ENCODE data around the gene SEMA3C.

Gene SEMA3C

GRCh38 chr7:80885757-80886156 is 33.1 kb downstream of the SEMA3C start (continued):
- TF ChIP-seq CSRNP3 (CRISPR knock-in tag; IDR thresholded peaks at IDR 0.05) (no peak), ZFP30 (CRISPR knock-in tag; IDR thresholded peaks at IDR 0.05) (no peak), ESRRG (CRISPR knock-in tag; IDR thresholded peaks at IDR 0.05) (no peak)

- no peak for ATAC-seq
- TF ChIP-seq CSDC2 (CRISPR knock-in tag; IDR thresholded peaks at IDR 0.05) (peak; percentile 53; the same call in 1 of the 2 replicates), ZC3H10 (CRISPR knock-in tag; IDR thresholded peaks at IDR 0.05) (no peak), OSR1 (CRISPR knock-in tag; IDR thresholded peaks at IDR 0.05) (no peak), PATZ1 (CRISPR knock-in tag; IDR thresholded peaks at IDR 0.05; ENCODE audit: borderline replicate concordance) (no peak), TOX (CRISPR knock-in tag; IDR thresholded peaks at IDR 0.05; ENCODE audit: borderline replicate concordance) (no peak), CSRNP3 (CRISPR knock-in tag; IDR thresholded peaks at IDR 0.05) (no peak), ZFP30 (CRISPR knock-in tag; IDR thresholded peaks at IDR 0.05) (no peak)
Observed at GRCh38 chr7:80884511-80885195, 34.2 kb downstream of the SEMA3C start.

- ATAC-seq = peak; percentile 92
- TF ChIP-seq ZC3H10 (CRISPR knock-in tag; IDR thresholded peaks at IDR 0.05) = peak; percentile 81
- TF ChIP-seq ZFP3 (CRISPR knock-in tag; IDR thresholded peaks at IDR 0.05) = peak; percentile 70
- peak; percentile 96 for TF ChIP-seq CSRNP3 (CRISPR knock-in tag; IDR thresholded peaks at IDR 0.05)
- TF ChIP-seq ZFP30 (CRISPR knock-in tag; IDR thresholded peaks at IDR 0.05) = no peak; the same call in 1 of the 2 replicates
- peak; percentile 99 for TF ChIP-seq POU6F1 (CRISPR knock-in tag; IDR thresholded peaks at IDR 0.05; ENCODE audit: borderline replicate concordance, low read depth)
- no peak for TF ChIP-seq GLIS3 (CRISPR knock-in tag; IDR thresholded peaks at IDR 0.05)
- TF ChIP-seq RARB (CRISPR knock-in tag; IDR thresholded peaks at IDR 0.05) = peak; percentile 92
- TF ChIP-seq ZNF70 (CRISPR knock-in tag; IDR thresholded peaks at IDR 0.05) = no peak
- no peak for TF ChIP-seq TSHZ2 (CRISPR knock-in tag; IDR thresholded peaks at IDR 0.05)
- TF ChIP-seq ESRRG (CRISPR knock-in tag; IDR thresholded peaks at IDR 0.05) = no peak; the same call in 1 of the 2 replicates
- TF ChIP-seq ZNF565 (CRISPR knock-in tag; conservative IDR thresholded peaks at IDR 0.05; ENCODE audit: low read depth) = no peak
- TF ChIP-seq TCF4 (CRISPR knock-in tag; IDR thresholded peaks at IDR 0.05; ENCODE audit: borderline replicate concordance) = 0 out of 2 replicates have a peak, but pooled peaks have one; percentile 12
- TF ChIP-seq ARNTL (CRISPR knock-in tag; IDR thresholded peaks at IDR 0.05; ENCODE audit: borderline replicate concordance, low read depth) = no peak
- no peak for TF ChIP-seq ZNF8 (CRISPR knock-in tag; IDR thresholded peaks at IDR 0.05)
- peak; percentile 84; the same call in 1 of the 2 replicates for TF ChIP-seq SNAI2 (CRISPR knock-in tag; IDR thresholded peaks at IDR 0.05)
- peak; percentile 96 for TF ChIP-seq PATZ1 (CRISPR knock-in tag; IDR thresholded peaks at IDR 0.05; ENCODE audit: borderline replicate concordance)
- no peak for TF ChIP-seq PPARA (CRISPR knock-in tag; IDR thresholded peaks at IDR 0.05; ENCODE audit: borderline replicate concordance)
- no peak for TF ChIP-seq OSR1 (CRISPR knock-in tag; IDR thresholded peaks at IDR 0.05)
Observed at GRCh38 chr7:80883154-80884025, 35.5 kb downstream of the SEMA3C start.

Measured in SK-N-SH treated with all-trans-retinoic acid at 6 μM for 48 hours (cell line).